Glutamatergic neuron (in vitro differentiated cells): ENCODE measurements around the gene BCAP31. TPM values are rescaled to one million over a fixed set of nuclear protein-coding genes. Genes with fewer than 3 reads are reported as not detected.
"Not testable (repeated sequence)": the region's sequence is repeated elsewhere in the genome, so short reads cannot be mapped to it uniquely, and the experiment has no call there.

Experiments used
- DNase-seq: peaks from one replicate; pipeline ENCODE4 v3.0.0; 2022
- H3K27ac Mint-ChIP-seq: one replicate; pipeline ENCODE4 v1.8.0; 2020; ENCODE audit warnings: mild to moderate bottlenecking, mixed read lengths, inconsistent platforms; ENCODE audit not compliant: unreplicated experiment
- H3K27me3 Mint-ChIP-seq: one replicate; pipeline ENCODE4 v1.8.0; 2020; ENCODE audit warnings: mild to moderate bottlenecking, moderate library complexity, mixed read lengths, inconsistent platforms; ENCODE audit not compliant: unreplicated experiment
- H3K36me3 Mint-ChIP-seq: one replicate; pipeline ENCODE4 v1.8.0; 2020; ENCODE audit warnings: mild to moderate bottlenecking, mixed read lengths, inconsistent platforms; ENCODE audit not compliant: unreplicated experiment
- H3K4me1 Mint-ChIP-seq: one replicate; pipeline ENCODE4 v1.8.0; 2020; ENCODE audit warnings: mild to moderate bottlenecking, low read depth, mixed read lengths, inconsistent platforms; ENCODE audit not compliant: unreplicated experiment
- H3K4me3 Mint-ChIP-seq: one replicate; pipeline ENCODE4 v1.8.0; 2020; ENCODE audit warnings: mild to moderate bottlenecking, mixed read lengths, inconsistent platforms; ENCODE audit not compliant: unreplicated experiment
- H3K9me3 Mint-ChIP-seq: one replicate; pipeline ENCODE4 v1.8.0; 2020; ENCODE audit warnings: mild to moderate bottlenecking, moderate library complexity, mixed read lengths, inconsistent platforms; ENCODE audit not compliant: unreplicated experiment
- total RNA-seq: library from RNA; stranded (reverse); fragmentation: NEBNext Ultra II Directional; extraction: Animal tissue kit (Norgen Biotek cat#: 25700); gene quantifications from one replicate; pipeline ENCODE4 v1.2.1, GENCODE V29; 2021; ENCODE audit not compliant: unreplicated experiment
- TF ChIP-seq, protein P1 (sequence below): fragments of 200-600 bp; sonication (generic); IDR thresholded peaks from one replicate; pipeline ENCODE4 v1.5.0; 2021; ENCODE audit not compliant: partially characterized antibody, unreplicated experiment

BCAP31 gene
- total RNA-seq, 1 donor from 2014 or later = 155 TPM

DNA sequence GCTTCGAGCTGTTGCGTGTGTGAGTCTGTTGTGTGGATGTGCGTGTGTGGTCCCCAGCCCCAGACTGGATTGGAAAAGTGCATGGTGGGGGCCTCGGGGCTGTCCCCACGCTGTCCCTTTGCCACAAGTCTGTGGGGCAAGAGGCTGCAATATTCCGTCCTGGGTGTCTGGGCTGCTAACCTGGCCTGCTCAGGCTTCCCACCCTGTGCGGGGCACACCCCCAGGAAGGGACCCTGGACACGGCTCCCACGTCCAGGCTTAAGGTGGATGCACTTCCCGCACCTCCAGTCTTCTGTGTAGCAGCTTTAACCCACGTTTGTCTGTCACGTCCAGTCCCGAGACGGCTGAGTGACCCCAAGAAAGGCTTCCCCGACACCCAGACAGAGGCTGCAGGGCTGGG, 28.1 kb downstream of the BCAP31 start:
- Mint-ChIP-seq H3K4me1 (no peaks in the 10 kb centered on the region), H3K9me3 (peaks cover 3% of the 10 kb centered on the region), H3K27ac (no peak overlapping the region), H3K36me3 (no peaks in the 10 kb centered on the region), H3K27me3 (peaks cover 2% of the 10 kb centered on the region), H3K4me3 (no peak overlapping the region)
- TF ChIP-seq, protein P1, sequence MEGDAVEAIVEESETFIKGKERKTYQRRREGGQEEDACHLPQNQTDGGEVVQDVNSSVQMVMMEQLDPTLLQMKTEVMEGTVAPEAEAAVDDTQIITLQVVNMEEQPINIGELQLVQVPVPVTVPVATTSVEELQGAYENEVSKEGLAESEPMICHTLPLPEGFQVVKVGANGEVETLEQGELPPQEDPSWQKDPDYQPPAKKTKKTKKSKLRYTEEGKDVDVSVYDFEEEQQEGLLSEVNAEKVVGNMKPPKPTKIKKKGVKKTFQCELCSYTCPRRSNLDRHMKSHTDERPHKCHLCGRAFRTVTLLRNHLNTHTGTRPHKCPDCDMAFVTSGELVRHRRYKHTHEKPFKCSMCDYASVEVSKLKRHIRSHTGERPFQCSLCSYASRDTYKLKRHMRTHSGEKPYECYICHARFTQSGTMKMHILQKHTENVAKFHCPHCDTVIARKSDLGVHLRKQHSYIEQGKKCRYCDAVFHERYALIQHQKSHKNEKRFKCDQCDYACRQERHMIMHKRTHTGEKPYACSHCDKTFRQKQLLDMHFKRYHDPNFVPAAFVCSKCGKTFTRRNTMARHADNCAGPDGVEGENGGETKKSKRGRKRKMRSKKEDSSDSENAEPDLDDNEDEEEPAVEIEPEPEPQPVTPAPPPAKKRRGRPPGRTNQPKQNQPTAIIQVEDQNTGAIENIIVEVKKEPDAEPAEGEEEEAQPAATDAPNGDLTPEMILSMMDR = no peak
- DNase-seq = no peak

DNA sequence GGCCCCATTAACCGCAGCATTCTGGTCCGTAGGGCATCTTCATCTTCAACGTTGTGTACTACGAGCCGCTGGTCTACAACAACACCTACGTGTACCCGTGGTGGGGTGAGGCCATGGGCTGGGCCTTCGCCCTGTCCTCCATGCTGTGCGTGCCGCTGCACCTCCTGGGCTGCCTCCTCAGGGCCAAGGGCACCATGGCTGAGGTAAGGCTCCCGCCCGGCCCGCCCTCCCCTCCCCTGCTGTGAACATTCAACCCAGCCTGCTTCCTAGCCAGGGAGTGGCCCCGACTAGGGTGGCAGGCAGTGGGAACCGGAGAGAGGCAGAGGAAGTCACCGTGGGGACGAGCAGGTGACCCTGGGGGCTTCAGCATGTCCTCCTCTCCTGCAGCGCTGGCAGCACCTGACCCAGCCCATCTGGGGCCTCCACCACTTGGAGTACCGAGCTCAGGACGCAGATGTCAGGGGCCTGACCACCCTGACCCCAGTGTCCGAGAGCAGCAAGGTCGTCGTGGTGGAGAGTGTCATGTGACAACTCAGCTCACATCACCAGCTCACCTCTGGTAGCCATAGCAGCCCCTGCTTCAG, 29.4 kb downstream of the BCAP31 start:
- peaks cover 3% of the 10 kb centered on the region for H3K9me3 Mint-ChIP-seq
- no peak overlapping the region for H3K27ac Mint-ChIP-seq
- H3K36me3 Mint-ChIP-seq = no peaks in the 10 kb centered on the region
- H3K27me3 Mint-ChIP-seq = peaks cover 2% of the 10 kb centered on the region
- no peak for DNase-seq
- H3K4me3 Mint-ChIP-seq = no peak overlapping the region
- TF ChIP-seq, protein P1 = no peak
- no peaks in the 10 kb centered on the region for H3K4me1 Mint-ChIP-seq

DNA sequence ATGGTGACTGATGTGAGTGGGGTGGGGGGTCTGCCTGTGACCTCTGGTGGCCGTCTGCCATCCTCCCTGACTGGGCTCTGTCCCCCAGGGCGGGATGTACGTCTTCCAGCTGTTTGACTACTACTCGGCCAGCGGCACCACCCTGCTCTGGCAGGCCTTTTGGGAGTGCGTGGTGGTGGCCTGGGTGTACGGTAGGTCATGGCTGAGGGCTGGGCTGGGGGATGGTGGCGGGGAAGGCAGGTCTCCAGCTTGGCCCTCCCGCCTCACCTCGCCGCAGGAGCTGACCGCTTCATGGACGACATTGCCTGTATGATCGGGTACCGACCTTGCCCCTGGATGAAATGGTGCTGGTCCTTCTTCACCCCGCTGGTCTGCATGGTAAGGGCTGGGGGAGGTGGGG, 29.9 kb downstream of the BCAP31 start:
- not testable (repeated sequence) for H3K36me3 Mint-ChIP-seq, H3K4me3 Mint-ChIP-seq

DNA sequence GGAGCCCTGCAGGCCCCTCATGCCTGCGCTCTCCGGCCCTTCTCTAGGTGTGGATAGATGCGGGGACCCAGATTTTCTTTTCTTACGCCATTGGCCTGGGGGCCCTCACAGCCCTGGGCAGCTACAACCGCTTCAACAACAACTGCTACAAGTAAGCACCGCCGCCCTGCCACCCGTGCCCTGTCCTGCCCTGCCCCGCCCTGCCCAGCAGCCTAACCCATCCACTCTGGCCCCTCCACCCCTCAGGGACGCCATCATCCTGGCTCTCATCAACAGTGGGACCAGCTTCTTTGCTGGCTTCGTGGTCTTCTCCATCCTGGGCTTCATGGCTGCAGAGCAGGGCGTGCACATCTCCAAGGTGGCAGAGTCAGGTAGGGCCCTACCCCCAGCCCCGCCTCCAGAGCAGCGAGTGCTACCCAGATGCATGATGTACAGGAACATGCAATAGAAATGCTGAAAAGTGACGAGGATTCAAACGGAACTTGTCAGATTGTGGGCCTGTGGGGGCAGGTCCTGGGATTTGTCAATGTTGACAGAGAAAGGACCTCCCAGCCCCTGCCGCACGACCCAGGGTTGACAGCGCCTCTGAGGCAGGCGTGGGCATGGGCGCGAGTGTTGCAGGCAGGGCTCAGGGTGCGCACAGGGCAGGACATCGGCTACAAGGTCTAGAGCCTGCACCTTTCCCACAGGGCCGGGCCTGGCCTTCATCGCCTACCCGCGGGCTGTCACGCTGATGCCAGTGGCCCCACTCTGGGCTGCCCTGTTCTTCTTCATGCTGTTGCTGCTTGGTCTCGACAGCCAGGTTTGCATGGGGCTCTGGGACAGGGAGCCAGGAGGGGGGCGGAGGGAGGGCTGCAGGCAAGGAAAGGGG, 30.7 kb downstream of the BCAP31 start:
- TF ChIP-seq, protein P1 = no peak
- Mint-ChIP-seq H3K27me3 (peaks cover under 1% of the 10 kb centered on the region), H3K4me3 (no peak overlapping the region), H3K27ac (no peak overlapping the region), H3K9me3 (peaks cover 3% of the 10 kb centered on the region), H3K36me3 (no peaks in the 10 kb centered on the region), H3K4me1 (no peaks in the 10 kb centered on the region)
- DNase-seq = no peak

More for the DNA sequence above, 29.9 kb downstream of the BCAP31 start:
- not testable (repeated sequence) for H3K4me1 Mint-ChIP-seq, H3K27me3 Mint-ChIP-seq, H3K27ac Mint-ChIP-seq, DNase-seq, H3K9me3 Mint-ChIP-seq

DNA sequence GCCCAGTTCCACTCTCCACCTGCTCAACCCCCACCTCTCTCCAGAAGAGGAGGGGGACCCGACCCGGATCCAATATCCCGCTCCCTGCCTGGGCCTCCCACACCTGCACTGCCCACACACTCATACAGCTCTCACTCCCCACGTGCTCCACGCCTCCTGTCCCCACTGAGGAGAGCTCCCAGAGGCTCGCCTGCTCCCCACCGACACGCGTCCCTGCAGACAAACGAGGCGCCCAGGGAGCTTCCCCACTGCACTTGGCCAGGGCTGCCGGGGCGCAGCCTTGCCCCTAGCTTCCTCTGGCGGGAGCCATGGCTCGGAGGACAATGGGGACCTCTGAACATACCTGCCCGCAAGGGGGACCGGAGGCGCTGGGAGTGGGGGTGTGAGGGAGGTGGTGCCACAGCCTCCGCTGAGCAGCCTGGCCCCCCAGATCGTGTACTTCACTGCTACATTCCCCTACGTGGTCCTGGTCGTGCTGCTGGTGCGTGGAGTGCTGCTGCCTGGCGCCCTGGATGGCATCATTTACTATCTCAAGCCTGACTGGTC, 31.5 kb downstream of the BCAP31 start:
- peaks cover 3% of the 10 kb centered on the region for H3K9me3 Mint-ChIP-seq
- H3K27me3 Mint-ChIP-seq = no peaks in the 10 kb centered on the region
- DNase-seq = no peak
- no peaks in the 10 kb centered on the region for H3K4me1 Mint-ChIP-seq
- TF ChIP-seq, protein P1 = no peak
- H3K36me3 Mint-ChIP-seq = no peaks in the 10 kb centered on the region
- no peak overlapping the region for H3K27ac Mint-ChIP-seq
- no peak overlapping the region for H3K4me3 Mint-ChIP-seq
